IMR-90 (cell line): ENCODE measurements around the gene PTH2. TPM values are rescaled to one million over a fixed set of nuclear protein-coding genes. Genes with fewer than 3 reads are reported as not detected.

Experiments used
- ATAC-seq: fragments of 200-7000 bp; cut with Tn5 transposase; 2 replicates; pipeline ENCODE4 v1.9.1; 2020; ENCODE audit warnings: low read depth, mild to moderate bottlenecking, moderate library complexity
- BruUV-seq: library from RNA; stranded (reverse); fragments of 400-500 nt; replicated peaks from 2 replicates; lab custom pipeline; 2021; lab: Mats Ljungman, UMichigan
- CTCF ChIA-PET: fragments of 300-600 bp; formaldehyde crosslinking; extraction: SDS; loops from one replicate; lab custom pipeline; 2021; ENCODE audit warnings: antibody characterized with exemption; lab: Yijun Ruan, JAX
- POLR2A ChIA-PET: fragments of 300-600 bp; sonication (Branson Sonifier 250); formaldehyde crosslinking; loops from one replicate; lab custom pipeline; 2022; ENCODE audit warnings: antibody characterized with exemption; ENCODE audit not compliant: unreplicated experiment; lab: Charles Lee
- DNase-seq: peaks from one replicate; pipeline ENCODE4 v3.0.0; 2013
- H2AFZ ChIP-seq: replicated peaks from 2 replicates; pipeline ENCODE3; 2013; ENCODE audit warnings: low read length, mild to moderate bottlenecking; ENCODE audit not compliant: poor library complexity
- H2AK5ac ChIP-seq: 2 replicates; pipeline ENCODE4 v1.6.1; 2013; ENCODE audit warnings: low read depth, low read length, inconsistent platforms
- H2AK9ac ChIP-seq: replicated peaks from 2 replicates; pipeline ENCODE3; 2013; ENCODE audit warnings: mild to moderate bottlenecking, low read depth, low read length, moderate library complexity; ENCODE audit not compliant: poor library complexity
- H2BK120ac ChIP-seq: 2 replicates; pipeline ENCODE4 v1.6.1; 2013; ENCODE audit warnings: low read depth, low read length, inconsistent platforms
- H2BK15ac ChIP-seq: 3 replicates; pipeline ENCODE4 v1.6.1; 2013; ENCODE audit warnings: low read depth, low read length, inconsistent platforms
- H2BK20ac ChIP-seq: 2 replicates; pipeline ENCODE4 v1.6.1; 2013; ENCODE audit warnings: low read depth, mild to moderate bottlenecking, inconsistent platforms, low read length, moderate library complexity
- H2BK5ac ChIP-seq: 2 replicates; pipeline ENCODE4 v1.6.1; 2013; ENCODE audit warnings: mild to moderate bottlenecking, low read depth, low read length, inconsistent platforms; ENCODE audit not compliant: poor library complexity, severe bottlenecking
- H3K14ac ChIP-seq: replicated peaks from 2 replicates; pipeline ENCODE4 v1.6.1; 2013; ENCODE audit warnings: low read depth, low read length, inconsistent platforms
- H3K18ac ChIP-seq: 2 replicates; pipeline ENCODE4 v1.6.1; 2013; ENCODE audit warnings: low read depth, low read length, control low read depth
- H3K23ac ChIP-seq: 2 replicates; pipeline ENCODE4 v1.6.1; 2013; ENCODE audit warnings: low read depth, low read length, inconsistent platforms
- H3K27ac ChIP-seq: 2 replicates; pipeline ENCODE4 v1.5.1; 2013; ENCODE audit warnings: mild to moderate bottlenecking, control low read depth, low read length; ENCODE audit not compliant: insufficient read depth
- H3K27me3 ChIP-seq: 2 replicates; pipeline ENCODE4 v1.6.1; 2013; ENCODE audit warnings: low read length; ENCODE audit not compliant: control insufficient read depth, insufficient read depth
- H3K36me3 ChIP-seq: 2 replicates; pipeline ENCODE4 v1.6.1; 2013; ENCODE audit warnings: low read length, mixed read lengths; ENCODE audit not compliant: control insufficient read depth, insufficient read depth
- H3K4ac ChIP-seq: 2 replicates; pipeline ENCODE4 v1.6.1; 2013; ENCODE audit warnings: low read depth, low read length, inconsistent platforms
- H3K4me1 ChIP-seq: 2 replicates; pipeline ENCODE4 v1.6.1; 2013; ENCODE audit warnings: low read length, mixed read lengths; ENCODE audit not compliant: control insufficient read depth, insufficient read depth
- H3K4me2 ChIP-seq: 2 replicates; pipeline ENCODE4 v1.6.1; 2013; ENCODE audit warnings: low read depth, mild to moderate bottlenecking, control low read depth, low read length, moderate library complexity
- H3K4me3 ChIP-seq: 2 replicates; pipeline ENCODE4 v1.5.1; 2013; ENCODE audit warnings: low read depth, mild to moderate bottlenecking, control low read depth, low read length, moderate library complexity; ENCODE audit not compliant: insufficient read depth
- H3K56ac ChIP-seq: 2 replicates; pipeline ENCODE4 v1.6.1; 2013; ENCODE audit warnings: low read length, inconsistent platforms; ENCODE audit not compliant: insufficient read depth; ENCODE audit errors: extremely low read depth
- H3K79me1 ChIP-seq, 2 experiments: 2 replicates each; pipeline ENCODE4 v1.6.1; 2013; ENCODE audit warnings: low read length in 2 of 2, inconsistent platforms in 1 of 2, low read depth in 1 of 2
- H3K9ac ChIP-seq: 2 replicates; pipeline ENCODE4 v1.6.1; 2013; ENCODE audit warnings: low read depth, low read length, control low read depth
- H3K9me1 ChIP-seq: 2 replicates; pipeline ENCODE4 v1.6.1; 2013; ENCODE audit warnings: low read length, inconsistent platforms; ENCODE audit not compliant: insufficient read depth
- H3K9me3 ChIP-seq: 2 replicates; pipeline ENCODE4 v1.6.1; 2013; ENCODE audit warnings: low read length; ENCODE audit not compliant: control insufficient read depth, insufficient read depth
- H4K20me1 ChIP-seq: 2 replicates; pipeline ENCODE4 v1.6.1; 2013; ENCODE audit warnings: low read length, inconsistent platforms; ENCODE audit not compliant: insufficient read depth
- H4K5ac ChIP-seq: 2 replicates; pipeline ENCODE4 v1.6.1; 2013; ENCODE audit warnings: mild to moderate bottlenecking, low read depth, low read length, control low read depth
- H4K8ac ChIP-seq, 2 experiments: 2 replicates each; pipeline ENCODE4 v1.6.1; 2013; ENCODE audit warnings: low read depth in 2 of 2, low read length in 2 of 2, control low read depth in 1 of 2, inconsistent platforms in 1 of 2
- H4K91ac ChIP-seq: 2 replicates; pipeline ENCODE4 v1.6.1; 2013; ENCODE audit warnings: low read depth, low read length, inconsistent platforms; ENCODE audit not compliant: insufficient read depth
- BHLHE40 ChIP-seq: fragments of 150-350 bp; IDR thresholded peaks from 2 replicates; pipeline ENCODE4 v1.6.1; 2016; ENCODE audit warnings: mild to moderate bottlenecking, low read depth, low read length
- CEBPB ChIP-seq: IDR thresholded peaks from 2 replicates; pipeline ENCODE4 v1.6.1; 2012; ENCODE audit warnings: low read depth, low read length, improper control_type of control experiment
- CHD1 ChIP-seq: IDR thresholded peaks from 2 replicates; pipeline ENCODE4 v1.6.1; 2012; ENCODE audit warnings: low read depth, low read length, improper control_type of control experiment
- CTCF ChIP-seq: conservative IDR thresholded peaks from 2 replicates; pipeline ENCODE4 v1.5.1; 2012; ENCODE audit warnings: mild to moderate bottlenecking, low read depth, low read length, improper control_type of control experiment
- FOS ChIP-seq: fragments of 150-350 bp; IDR thresholded peaks from 2 replicates; pipeline ENCODE4 v1.6.1; 2016; ENCODE audit warnings: low read depth, low read length
- MAFK ChIP-seq: IDR thresholded peaks from 2 replicates; pipeline ENCODE4 v1.6.1; 2012; ENCODE audit warnings: low read depth, low read length, improper control_type of control experiment
- MXI1 ChIP-seq: IDR thresholded peaks from 2 replicates; pipeline ENCODE4 v1.6.1; 2012; ENCODE audit warnings: low read depth, mild to moderate bottlenecking, low read length, moderate library complexity, borderline replicate concordance
- NFE2L2 ChIP-seq: fragments of 150-350 bp; IDR thresholded peaks from 2 replicates; pipeline ENCODE4 v1.6.1; 2016; ENCODE audit warnings: low read depth, mild to moderate bottlenecking, low read length
- POLR2A ChIP-seq: IDR thresholded peaks from 2 replicates; pipeline ENCODE4 v1.6.1; 2012; ENCODE audit warnings: mild to moderate bottlenecking, low read depth, low read length
- RAD21 ChIP-seq: IDR thresholded peaks from 2 replicates; pipeline ENCODE4 v1.6.1; 2012; ENCODE audit warnings: low read length, improper control_type of control experiment
- RCOR1 ChIP-seq: IDR thresholded peaks from 2 replicates; pipeline ENCODE4 v1.6.1; 2012; ENCODE audit warnings: mild to moderate bottlenecking, low read length, improper control_type of control experiment; ENCODE audit not compliant: insufficient replicate concordance
- RFX5 ChIP-seq: IDR thresholded peaks from 2 replicates; pipeline ENCODE4 v1.8.0; 2012; ENCODE audit warnings: low read depth, mild to moderate bottlenecking, low read length, moderate library complexity
- SMC3 ChIP-seq: fragments of 150-350 bp; IDR thresholded peaks from 2 replicates; pipeline ENCODE4 v1.6.1; 2016; ENCODE audit warnings: low read depth, mild to moderate bottlenecking, antibody characterized with exemption, low read length, moderate library complexity
- USF2 ChIP-seq: fragments of 150-350 bp; IDR thresholded peaks from 2 replicates; pipeline ENCODE4 v1.6.1; 2017; ENCODE audit warnings: mild to moderate bottlenecking, antibody characterized with exemption, low read length, low read depth
- WGBS, 2 experiments: methylation state at CpG; one replicate each; pipeline versions ENCODE4 v1.1.5 to v1.1.7; 2013; ENCODE audit warnings: missing lambda C conversion rate in 2 of 2; ENCODE audit not compliant: insufficient read length in 1 of 2; ENCODE audit errors: extremely low coverage in 2 of 2; 5-methylcytosine and 5-hydroxymethylcytosine counted together
- dilution Hi-C: fragments of 300-500 bp; cut with HindIII; formaldehyde crosslinking; loops from one replicate; pipeline ENCODE4 v1.14.3; 2018; ENCODE audit warnings: low sequenced_read_pairs; ENCODE audit not compliant: unreplicated experiment
- in situ Hi-C: fragments of 300-500 bp; cut with MboI; formaldehyde crosslinking; loops from 3 replicates; pipeline ENCODE4 v1.14.3; 2019; ENCODE audit warnings: low sequenced_read_pairs, inconsistent platforms, mixed read lengths
- intact Hi-C: fragments of 100-400 bp; cut with micrococcal nuclease; formaldehyde crosslinking; loops from 2 replicates; pipeline ENCODE4 v1.10.0; 2022
- polyA plus RNA-seq, 3 experiments: library from polyadenylated mRNA; depleted of rRNA; stranded (reverse); fragments of >200 nt; gene quantifications; 2 replicates each; pipeline ENCODE4 v1.2.3, GENCODE V29; 2012; ENCODE audit warnings: low replicate concordance in 1 of 3
- total RNA-seq: library from RNA; depleted of rRNA; stranded (reverse); fragments of >200 nt; gene quantifications from 2 replicates; pipeline ENCODE4 v1.2.3, GENCODE V29; 2012
- TF ChIP-seq, protein P1 (sequence below): fragments of 150-350 bp; IDR thresholded peaks from 2 replicates; pipeline ENCODE4 v1.6.1; 2016; ENCODE audit warnings: low read depth, mild to moderate bottlenecking, low read length, moderate library complexity, borderline replicate concordance

The PTH2 gene
- total and polyA plus RNA-seq, 2 of the 4 experiments (the other 2 are of a cell fraction): not detected

DNA sequence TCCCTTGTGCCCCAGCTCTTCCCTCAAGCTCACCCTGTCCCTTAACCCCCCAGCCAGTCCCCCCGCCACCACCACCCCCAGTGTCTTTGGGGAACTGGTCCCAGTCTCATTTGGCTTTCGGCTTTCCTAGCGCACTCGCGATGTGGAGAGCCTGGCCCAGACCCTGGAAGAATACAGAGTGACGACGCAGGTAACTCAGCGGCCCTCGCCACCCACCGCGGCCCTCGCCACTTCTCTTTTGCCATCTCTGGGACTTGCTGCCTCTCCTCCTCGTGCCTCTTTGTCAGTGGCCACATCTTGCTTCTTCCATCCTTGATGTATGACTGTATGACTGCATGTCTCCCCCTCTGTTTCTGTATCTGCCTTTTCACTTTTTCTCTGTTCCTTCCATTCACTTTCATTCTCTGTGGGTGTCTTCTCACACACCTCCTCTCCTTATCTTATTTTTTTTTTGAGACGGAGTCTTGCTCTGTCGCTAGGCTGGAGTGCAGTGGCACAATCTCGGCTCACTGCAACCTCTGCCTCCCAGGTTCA lies 15.7 kb downstream of the PTH2 start:
- Histone ChIP-seq H4K8ac (no peak overlapping the region), H3K18ac (no peak overlapping the region), H2AFZ (no peak overlapping the region), H3K9me3 (no peaks in the 10 kb centered on the region), H3K4me1 (peaks cover 6% of the 10 kb centered on the region; the same call in 1 of the 2 replicates), H2BK120ac (no peak overlapping the region), H3K56ac (no peak overlapping the region), H3K79me1 (no peaks in the 10 kb centered on the region), H3K4ac (no peak overlapping the region), H4K20me1 (no peaks in the 10 kb centered on the region), H4K91ac (no peak overlapping the region), H3K27me3 (peaks cover 38% of the 10 kb centered on the region), H3K36me3 (no peaks in the 10 kb centered on the region), H3K23ac (no peak overlapping the region), H2AK5ac (no peak overlapping the region), H4K5ac (no peak overlapping the region), H2BK20ac (no peak overlapping the region), H3K9ac (no peak overlapping the region), H2AK9ac (no peak overlapping the region), H3K4me3 (no peak overlapping the region), H3K27ac (no peak overlapping the region), H2BK5ac (no peak overlapping the region), H3K4me2 (no peak overlapping the region), H3K14ac (no peak overlapping the region), H3K9me1 (no peaks in the 10 kb centered on the region), H2BK15ac (no peak overlapping the region)
- no peak for ATAC-seq
- DNase-seq: no peak
- in situ Hi-C loops (no loop called here), dilution Hi-C loops (no loop called here), intact Hi-C loops (no loop called here)
- ChIA-PET POLR2A (no interaction called here), CTCF (no interaction called here)
- BruUV-seq: no TSS peak
- WGBS, 2 experiments: 84% methylated on average over 7 of the region's 16 CpGs; no CpG with 5 or more reads in 1 of the 2 experiments
- no peak for TF ChIP-seq FOS
- TF ChIP-seq, protein P1, sequence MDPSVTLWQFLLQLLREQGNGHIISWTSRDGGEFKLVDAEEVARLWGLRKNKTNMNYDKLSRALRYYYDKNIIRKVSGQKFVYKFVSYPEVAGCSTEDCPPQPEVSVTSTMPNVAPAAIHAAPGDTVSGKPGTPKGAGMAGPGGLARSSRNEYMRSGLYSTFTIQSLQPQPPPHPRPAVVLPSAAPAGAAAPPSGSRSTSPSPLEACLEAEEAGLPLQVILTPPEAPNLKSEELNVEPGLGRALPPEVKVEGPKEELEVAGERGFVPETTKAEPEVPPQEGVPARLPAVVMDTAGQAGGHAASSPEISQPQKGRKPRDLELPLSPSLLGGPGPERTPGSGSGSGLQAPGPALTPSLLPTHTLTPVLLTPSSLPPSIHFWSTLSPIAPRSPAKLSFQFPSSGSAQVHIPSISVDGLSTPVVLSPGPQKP: no peak
- TF ChIP-seq RFX5: no peak
- TF ChIP-seq CHD1: no peak
- TF ChIP-seq SMC3: no peak
- TF ChIP-seq MXI1: no peak
- TF ChIP-seq CEBPB: no peak
- no peak for TF ChIP-seq CTCF
- no peak for TF ChIP-seq RCOR1
- TF ChIP-seq BHLHE40: no peak
- TF ChIP-seq USF2: no peak
- no peak for TF ChIP-seq RAD21
- no peak for TF ChIP-seq NFE2L2
- TF ChIP-seq MAFK: no peak
- no peak for TF ChIP-seq POLR2A
